Colonic mucosa (tissue), 4 donors: ENCODE results near the gene ZNF648. TPM values are rescaled to one million over a fixed set of nuclear protein-coding genes. Genes with fewer than 3 reads are reported as not detected.
A peak's percentile ranks its signal among the peaks of the same experiment; 100 is the strongest.

Source experiments
- DNase-seq: peaks from one replicate; pipeline ENCODE4 v3.0.0-alpha.2; 2020
- H3K27ac ChIP-seq: fragments of 200-600 bp; one replicate; pipeline ENCODE4 v1.8.0; 2021
- H3K27me3 ChIP-seq: fragments of 200-600 bp; one replicate; pipeline ENCODE4 v1.8.0; 2021
- H3K36me3 ChIP-seq: fragments of 200-600 bp; one replicate; pipeline ENCODE4 v1.8.0; 2021
- H3K4me1 ChIP-seq: fragments of 200-600 bp; one replicate; pipeline ENCODE4 v1.8.0; 2021; ENCODE audit warnings: mild to moderate bottlenecking
- H3K4me3 ChIP-seq: fragments of 200-600 bp; one replicate; pipeline ENCODE4 v1.8.0; 2021
- H3K9ac ChIP-seq, 2 donors: one replicate each; pipeline ENCODE4 v1.7.0; 2013; ENCODE audit warnings: control low read depth in 2 of 2, low read depth in 2 of 2, low read length in 2 of 2
- H3K9me3 ChIP-seq: fragments of 200-600 bp; one replicate; pipeline ENCODE4 v1.8.0; 2021
- intact Hi-C: fragments of 100-400 bp; cut with DNase I; formaldehyde crosslinking; loops from one replicate; pipeline ENCODE4 v1.14.1; 2022
- total RNA-seq, 2 donors: library from RNA; stranded (reverse); fragmentation: NEBNext Ultra II Directional in 1 of 2; extraction: Animal tissue kit (Norgen Biotek cat#: 25700) in 1 of 2; gene quantifications; one replicate each; pipeline ENCODE4 v1.2.1, GENCODE V29; 2021
- TF ChIP-seq, protein P1 (sequence below): fragments of 200-600 bp; IDR thresholded peaks from one replicate; pipeline ENCODE4 v1.8.0; 2022; ENCODE audit warnings: antibody characterized with exemption, mild to moderate bottlenecking
- donor health status: healthy.
- donor health status: DM: no; HTN: no; CAD: no.
- donor health status: DM: no; HTN: no; CAD: no.

The ZNF648 gene
- total RNA-seq, 2 donors from 2014 or later, result 0.07 TPM; not detected in 1

GRCh38 chr1:182041615-182042014 is 19.9 kb downstream of the ZNF648 start:
- H3K36me3 ChIP-seq, result no peaks in the 10 kb centered on the region
- intact Hi-C loops, result no loop called here
- no peaks in the 10 kb centered on the region for H3K27me3 ChIP-seq
- H3K9me3 ChIP-seq, result no peaks in the 10 kb centered on the region
- TF ChIP-seq, protein P1, sequence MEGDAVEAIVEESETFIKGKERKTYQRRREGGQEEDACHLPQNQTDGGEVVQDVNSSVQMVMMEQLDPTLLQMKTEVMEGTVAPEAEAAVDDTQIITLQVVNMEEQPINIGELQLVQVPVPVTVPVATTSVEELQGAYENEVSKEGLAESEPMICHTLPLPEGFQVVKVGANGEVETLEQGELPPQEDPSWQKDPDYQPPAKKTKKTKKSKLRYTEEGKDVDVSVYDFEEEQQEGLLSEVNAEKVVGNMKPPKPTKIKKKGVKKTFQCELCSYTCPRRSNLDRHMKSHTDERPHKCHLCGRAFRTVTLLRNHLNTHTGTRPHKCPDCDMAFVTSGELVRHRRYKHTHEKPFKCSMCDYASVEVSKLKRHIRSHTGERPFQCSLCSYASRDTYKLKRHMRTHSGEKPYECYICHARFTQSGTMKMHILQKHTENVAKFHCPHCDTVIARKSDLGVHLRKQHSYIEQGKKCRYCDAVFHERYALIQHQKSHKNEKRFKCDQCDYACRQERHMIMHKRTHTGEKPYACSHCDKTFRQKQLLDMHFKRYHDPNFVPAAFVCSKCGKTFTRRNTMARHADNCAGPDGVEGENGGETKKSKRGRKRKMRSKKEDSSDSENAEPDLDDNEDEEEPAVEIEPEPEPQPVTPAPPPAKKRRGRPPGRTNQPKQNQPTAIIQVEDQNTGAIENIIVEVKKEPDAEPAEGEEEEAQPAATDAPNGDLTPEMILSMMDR, result no peak
- no peak overlapping the region for H3K27ac ChIP-seq
- H3K4me1 ChIP-seq, result no peaks in the 10 kb centered on the region
- H3K4me3 ChIP-seq, result no peak overlapping the region
- no peak for DNase-seq
- no peak overlapping the region for H3K9ac ChIP-seq

- Histone ChIP-seq H3K4me1 (no peaks in the 10 kb centered on the region), H3K27ac (no peak overlapping the region), H3K9ac (no peak overlapping the region), H3K36me3 (no peaks in the 10 kb centered on the region), H3K27me3 (no peaks in the 10 kb centered on the region), H3K9me3 (no peaks in the 10 kb centered on the region), H3K4me3 (no peak overlapping the region)
- intact Hi-C loops, result no loop called here
- TF ChIP-seq, protein P1, result no peak
- no peak for DNase-seq
Observed at GRCh38 chr1:182038220-182038619, 23.3 kb downstream of the ZNF648 start.

DNA sequence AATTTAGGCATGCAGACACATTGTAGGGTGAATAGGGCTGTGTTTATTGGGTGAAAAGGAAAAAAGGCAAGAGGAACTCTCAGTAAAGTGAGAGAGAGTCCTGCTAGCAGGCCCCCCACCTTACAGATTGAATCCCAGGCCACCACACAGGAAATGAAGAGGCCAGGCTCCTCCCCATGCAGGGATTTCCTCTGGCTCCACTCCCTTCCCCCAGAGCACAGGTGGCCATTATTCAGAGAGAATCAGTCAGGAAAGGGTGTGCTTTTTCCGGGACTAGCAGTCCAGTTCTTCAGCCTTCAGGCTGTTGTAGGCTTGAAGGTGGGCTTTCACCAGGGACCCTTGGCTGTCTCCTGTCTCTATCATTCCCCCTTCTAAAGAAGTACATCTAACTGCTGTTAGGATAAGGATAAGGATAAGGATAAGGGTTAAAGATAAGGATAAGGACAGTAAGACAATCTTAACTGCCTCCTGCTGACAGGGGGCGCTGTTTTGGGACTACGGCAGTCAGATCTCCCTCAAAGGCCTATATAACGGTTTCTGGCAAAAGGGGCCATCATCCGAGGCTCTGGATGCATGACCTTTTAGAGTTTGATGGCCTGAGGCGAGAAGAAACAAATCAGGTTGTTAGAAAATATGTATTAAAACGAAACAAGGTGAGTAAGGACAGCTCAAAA is 26.3 kb downstream of the ZNF648 start:
- no peak overlapping the region for H3K4me3 ChIP-seq
- TF ChIP-seq, protein P1, result no peak
- no peaks in the 10 kb centered on the region for H3K9me3 ChIP-seq
- H3K9ac ChIP-seq, result no peak overlapping the region
- H3K4me1 ChIP-seq, result no peaks in the 10 kb centered on the region
- intact Hi-C loops, result no loop called here
- H3K27me3 ChIP-seq, result no peaks in the 10 kb centered on the region
- no peak overlapping the region for H3K27ac ChIP-seq
- no peaks in the 10 kb centered on the region for H3K36me3 ChIP-seq
- DNase-seq, result no peak

- intact Hi-C loops, result no loop called here
- DNase-seq, result no peak
- Histone ChIP-seq H3K27me3 (no peaks in the 10 kb centered on the region), H3K9me3 (no peaks in the 10 kb centered on the region), H3K4me1 (peaks cover 7% of the 10 kb centered on the region), H3K9ac (no peak overlapping the region), H3K27ac (no peak overlapping the region), H3K4me3 (no peak overlapping the region), H3K36me3 (no peaks in the 10 kb centered on the region)
- TF ChIP-seq, protein P1, result no peak
Observed at GRCh38 chr1:182032251-182032650, 29.3 kb downstream of the ZNF648 start.

DNA sequence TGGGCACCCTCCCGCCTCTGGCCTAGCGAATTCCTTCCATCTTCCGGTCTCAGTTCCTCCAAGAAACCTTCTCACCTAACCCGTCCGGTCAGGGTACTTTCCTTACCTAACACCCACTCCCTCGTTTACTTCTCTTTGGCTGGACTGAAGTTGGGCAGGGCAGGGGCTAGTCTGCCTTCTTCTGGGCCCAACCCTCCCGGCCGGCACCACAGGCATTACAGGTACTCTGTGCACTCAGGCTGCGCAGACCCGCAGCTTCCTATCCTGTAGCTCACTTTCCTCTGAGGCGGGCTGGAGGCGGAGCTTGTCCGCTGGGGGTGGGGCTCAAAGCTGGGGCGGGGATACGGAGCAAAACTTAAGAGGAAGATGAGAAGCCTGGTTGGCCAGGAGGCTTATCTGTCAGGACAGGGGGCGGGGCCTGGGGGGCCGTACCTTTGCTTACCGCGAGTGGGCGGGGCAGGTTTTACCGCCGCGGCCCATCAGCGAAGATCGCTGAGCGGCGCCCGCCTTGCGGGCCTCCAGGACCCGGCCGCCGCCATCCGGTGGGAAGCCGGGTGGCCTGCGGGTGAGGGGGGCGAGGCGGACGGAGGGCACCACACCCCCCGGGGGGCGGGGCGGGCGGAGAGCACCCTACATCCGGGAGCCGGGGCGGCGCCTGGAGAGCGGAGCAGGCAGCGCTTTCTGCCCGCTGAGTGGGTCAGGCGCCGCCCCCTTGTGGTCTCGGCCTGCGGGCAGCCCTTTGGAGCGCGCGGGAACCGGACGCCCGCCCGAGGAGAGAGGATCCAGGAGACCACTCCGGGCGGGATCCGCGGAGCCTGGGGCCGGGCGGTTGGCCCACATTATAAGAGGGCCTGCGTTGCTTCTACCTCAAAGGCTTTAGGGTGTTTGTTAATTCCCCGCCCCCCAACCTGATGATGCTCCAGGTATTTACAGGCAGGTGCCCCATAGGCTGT is 31.9 kb downstream of the ZNF648 start:
- Histone ChIP-seq H3K9me3 (no peaks in the 10 kb centered on the region), H3K4me3 (peak overlapping the region; percentile 52), H3K27me3 (no peaks in the 10 kb centered on the region), H3K9ac (peak overlapping the region; percentile 65 to 67), H3K27ac (peak overlapping the region; percentile 69), H3K36me3 (no peaks in the 10 kb centered on the region), H3K4me1 (peaks cover 7% of the 10 kb centered on the region)
- TF ChIP-seq, protein P1, result peak; percentile 47
- intact Hi-C loops, result no loop called here
- peak; percentile 100 for DNase-seq
